Activated naive CD4-positive, alpha-beta T cell treated with anti-CD3 and anti-CD28 coated beads, Interleukin-2, amount 10 ng/mL, durations not matched to agents 7 days and 5 days (primary cell): Measurements from ENCODE around the gene GRHL3.
A peak's percentile ranks its signal among the peaks of the same experiment; 100 is the strongest.

Source experiments
- CTCF ChIA-PET: fragments of 350-600 bp; sonication (Branson Sonifier 250); formaldehyde crosslinking; loops from one replicate; lab custom pipeline; 2021; ENCODE audit warnings: antibody characterized with exemption; lab: Charles Lee
- DNase-seq: peaks from one replicate; pipeline ENCODE4 v3.0.0-alpha.2; 2020
- H3K27ac Mint-ChIP-seq: one replicate; pipeline ENCODE4 v1.8.0; 2021; ENCODE audit warnings: mild to moderate bottlenecking, moderate library complexity, mixed read lengths
- H3K27me3 Mint-ChIP-seq: one replicate; pipeline ENCODE4 v1.8.0; 2021; ENCODE audit warnings: mild to moderate bottlenecking, mixed read lengths
- H3K36me3 Mint-ChIP-seq: one replicate; pipeline ENCODE4 v1.8.0; 2021; ENCODE audit warnings: mixed read lengths
- H3K4me1 Mint-ChIP-seq: one replicate; pipeline ENCODE4 v1.8.0; 2021; ENCODE audit warnings: mixed read lengths
- H3K4me3 Mint-ChIP-seq: one replicate; pipeline ENCODE4 v1.8.0; 2021; ENCODE audit warnings: mild to moderate bottlenecking, moderate library complexity, mixed read lengths
- H3K9me3 Mint-ChIP-seq: one replicate; pipeline ENCODE4 v1.8.0; 2021; ENCODE audit warnings: mixed read lengths

The GRHL3 gene

GRCh38 chr1:24349891-24350290 is 30.7 kb downstream of the GRHL3 start:
- no peaks in the 10 kb centered on the region for H3K36me3 Mint-ChIP-seq
- H3K27me3 Mint-ChIP-seq: peaks cover 38% of the 10 kb centered on the region
- no peak for DNase-seq
- no peaks in the 10 kb centered on the region for H3K9me3 Mint-ChIP-seq
- CTCF ChIA-PET: interaction anchor here (3.4 kb wide), 1 partner anchor 42 kb away, joined by 16 read pairs; no protein-coding TSS in a partner anchor
- H3K4me3 Mint-ChIP-seq: no peak overlapping the region
- H3K4me1 Mint-ChIP-seq: peaks cover 26% of the 10 kb centered on the region
- H3K27ac Mint-ChIP-seq: no peak overlapping the region

GRCh38 chr1:24351247-24351646 is 32.1 kb downstream of the GRHL3 start:
- DNase-seq: peak; percentile 32
- Mint-ChIP-seq H3K4me1 (peaks cover 26% of the 10 kb centered on the region), H3K36me3 (no peaks in the 10 kb centered on the region), H3K27me3 (peaks cover 32% of the 10 kb centered on the region), H3K4me3 (no peak overlapping the region), H3K9me3 (no peaks in the 10 kb centered on the region), H3K27ac (no peak overlapping the region)
- CTCF ChIA-PET: interaction anchor here (0.8 to 3.4 kb wide), 4 partner anchors 13 to 201 kb away, joined by 3 to 16 read pairs (median 5); no protein-coding TSS in a partner anchor

- Mint-ChIP-seq H3K36me3 (no peaks in the 10 kb centered on the region), H3K27me3 (peaks cover 24% of the 10 kb centered on the region), H3K27ac (no peak overlapping the region), H3K4me3 (no peak overlapping the region), H3K4me1 (peaks cover 26% of the 10 kb centered on the region), H3K9me3 (no peaks in the 10 kb centered on the region)
- DNase-seq: no peak
- CTCF ChIA-PET: interaction anchor here (1.0 to 3.4 kb wide), 4 partner anchors 40 to 153 kb away, joined by 3 to 16 read pairs (median 5); no protein-coding TSS in a partner anchor
These were observed 32.9 kb downstream of the GRHL3 start for GRCh38 chr1:24351918-24352627.

- CTCF ChIA-PET: no interaction called here
- peaks cover 26% of the 10 kb centered on the region for H3K4me1 Mint-ChIP-seq
- DNase-seq: no peak
- H3K27ac Mint-ChIP-seq: no peak overlapping the region
- no peak overlapping the region for H3K4me3 Mint-ChIP-seq
- H3K9me3 Mint-ChIP-seq: no peaks in the 10 kb centered on the region
- H3K27me3 Mint-ChIP-seq: peaks cover 11% of the 10 kb centered on the region
- H3K36me3 Mint-ChIP-seq: no peaks in the 10 kb centered on the region
These were observed 34.2 kb downstream of the GRHL3 start for GRCh38 chr1:24353292-24353891.

GRCh38 chr1:24355466-24355865 is 36.3 kb downstream of the GRHL3 start:
- no peak for DNase-seq
- no peaks in the 10 kb centered on the region for H3K27me3 Mint-ChIP-seq
- H3K4me1 Mint-ChIP-seq: peaks cover 16% of the 10 kb centered on the region
- H3K36me3 Mint-ChIP-seq: no peaks in the 10 kb centered on the region
- H3K9me3 Mint-ChIP-seq: no peaks in the 10 kb centered on the region
- H3K27ac Mint-ChIP-seq: no peak overlapping the region
- H3K4me3 Mint-ChIP-seq: no peak overlapping the region
- CTCF ChIA-PET: interaction anchor here (1.0 kb wide), 1 partner anchor 36 kb away, joined by 3 read pairs; no protein-coding TSS in a partner anchor

GRCh38 chr1:24357038-24357437 is 37.9 kb downstream of the GRHL3 start:
- Mint-ChIP-seq H3K9me3 (no peaks in the 10 kb centered on the region), H3K4me1 (peaks cover 4% of the 10 kb centered on the region), H3K27ac (no peak overlapping the region), H3K4me3 (no peak overlapping the region), H3K36me3 (no peaks in the 10 kb centered on the region), H3K27me3 (no peaks in the 10 kb centered on the region)
- no peak for DNase-seq
- CTCF ChIA-PET: interaction anchor here (1.1 kb wide), 1 partner anchor 34 kb away, joined by 3 read pairs; no protein-coding TSS in a partner anchor

GRCh38 chr1:24360681-24361080 is 41.5 kb downstream of the GRHL3 start:
- Mint-ChIP-seq H3K9me3 (no peaks in the 10 kb centered on the region), H3K4me3 (no peak overlapping the region), H3K36me3 (no peaks in the 10 kb centered on the region), H3K27ac (no peak overlapping the region), H3K27me3 (peaks cover 6% of the 10 kb centered on the region), H3K4me1 (peaks cover 8% of the 10 kb centered on the region)
- CTCF ChIA-PET: interaction anchor here (2.8 kb wide), 1 partner anchor 31 kb away, joined by 9 read pairs; no protein-coding TSS in a partner anchor
- no peak for DNase-seq

GRCh38 chr1:24361811-24362210 is 42.7 kb downstream of the GRHL3 start:
- peaks cover 8% of the 10 kb centered on the region for H3K4me1 Mint-ChIP-seq
- H3K36me3 Mint-ChIP-seq: no peaks in the 10 kb centered on the region
- no peak for DNase-seq
- H3K9me3 Mint-ChIP-seq: no peaks in the 10 kb centered on the region
- CTCF ChIA-PET: interaction anchor here (1.0 kb wide), 1 partner anchor 163 kb away, joined by 4 read pairs; no protein-coding TSS in a partner anchor
- no peak overlapping the region for H3K27ac Mint-ChIP-seq
- H3K27me3 Mint-ChIP-seq: peaks cover 6% of the 10 kb centered on the region
- H3K4me3 Mint-ChIP-seq: no peak overlapping the region

GRCh38 chr1:24362396-24362795 is 43.2 kb downstream of the GRHL3 start:
- Mint-ChIP-seq H3K27ac (no peak overlapping the region), H3K27me3 (peaks cover 6% of the 10 kb centered on the region), H3K36me3 (no peaks in the 10 kb centered on the region), H3K4me1 (peaks cover 8% of the 10 kb centered on the region), H3K4me3 (no peak overlapping the region), H3K9me3 (no peaks in the 10 kb centered on the region)
- CTCF ChIA-PET: interaction anchor here (1.1 kb wide), 1 partner anchor 161 kb away, joined by 4 read pairs; no protein-coding TSS in a partner anchor
- no peak for DNase-seq

- H3K4me3 Mint-ChIP-seq: no peak overlapping the region
- DNase-seq: no peak
These were observed 43.9 kb downstream of the GRHL3 start for GRCh38 chr1:24362982-24363614.

GRCh38 chr1:24363994-24364393 is 44.8 kb downstream of the GRHL3 start:
- H3K4me1 Mint-ChIP-seq: peaks cover 8% of the 10 kb centered on the region
- H3K27ac Mint-ChIP-seq: no peak overlapping the region
- no peak overlapping the region for H3K4me3 Mint-ChIP-seq
- H3K36me3 Mint-ChIP-seq: no peaks in the 10 kb centered on the region
- CTCF ChIA-PET: interaction anchor here (1.3 to 2.4 kb wide), 2 partner anchors 13 to 20 kb away, joined by 3 to 10 read pairs; no protein-coding TSS in a partner anchor
- peaks cover 6% of the 10 kb centered on the region for H3K27me3 Mint-ChIP-seq
- no peak for DNase-seq
- no peaks in the 10 kb centered on the region for H3K9me3 Mint-ChIP-seq

More at GRCh38 chr1:24362982-24363614, 43.9 kb downstream of the GRHL3 start:
- CTCF ChIA-PET: interaction anchor here (1.1 kb wide), 1 partner anchor 162 kb away, joined by 4 read pairs; no protein-coding TSS in a partner anchor
- Mint-ChIP-seq H3K36me3 (no peaks in the 10 kb centered on the region), H3K4me1 (peaks cover 8% of the 10 kb centered on the region), H3K9me3 (no peaks in the 10 kb centered on the region), H3K27ac (no peak overlapping the region), H3K27me3 (peaks cover 6% of the 10 kb centered on the region)

GRCh38 chr1:24364605-24364974 is 45.4 kb downstream of the GRHL3 start:
- Mint-ChIP-seq H3K4me1 (peaks cover 8% of the 10 kb centered on the region), H3K27me3 (peaks cover 6% of the 10 kb centered on the region), H3K36me3 (no peaks in the 10 kb centered on the region), H3K4me3 (no peak overlapping the region), H3K27ac (no peak overlapping the region), H3K9me3 (no peaks in the 10 kb centered on the region)
- CTCF ChIA-PET: interaction anchor here (0.5 to 2.4 kb wide), 4 partner anchors 13 to 86 kb away, joined by 3 to 10 read pairs (median 3); no protein-coding TSS in a partner anchor
- DNase-seq: no peak

GRCh38 chr1:24364975-24365678 is 46.0 kb downstream of the GRHL3 start:
- H3K36me3 Mint-ChIP-seq: no peaks in the 10 kb centered on the region
- H3K9me3 Mint-ChIP-seq: no peaks in the 10 kb centered on the region
- CTCF ChIA-PET: interaction anchor here (0.5 to 2.4 kb wide), 5 partner anchors 14 to 166 kb away, joined by 3 to 10 read pairs (median 3); no protein-coding TSS in a partner anchor
- H3K27me3 Mint-ChIP-seq: peaks cover 6% of the 10 kb centered on the region
- DNase-seq: peak; percentile 25
- H3K4me1 Mint-ChIP-seq: peaks cover 8% of the 10 kb centered on the region
- no peak overlapping the region for H3K27ac Mint-ChIP-seq
- no peak overlapping the region for H3K4me3 Mint-ChIP-seq
